HepG2 (cell line): ENCODE results near the gene MB.

Source experiments
- CTCF ChIP-seq: sonication (generic); formaldehyde crosslinking; IDR thresholded peaks from 2 replicates; pipeline ENCODE4 v1.5.0; 2020; ENCODE audit warnings: mild to moderate bottlenecking, missing genetic modification reagents, moderate library complexity
- SMAD9 ChIP-seq: sonication (generic); formaldehyde crosslinking; IDR thresholded peaks from 2 replicates; pipeline ENCODE4 v1.5.1; 2020; ENCODE audit warnings: mild to moderate bottlenecking, missing genetic modification reagents

GRCh38 chr22:35593071-35593890, 23.8 kb downstream of the MB start:
- no peak for TF ChIP-seq CTCF (CRISPR knock-in tag)
- TF ChIP-seq SMAD9 = no peak
